Panc1 (cell line): ENCODE data around the gene SLC2A4. TPM values are rescaled to one million over a fixed set of nuclear protein-coding genes. Genes with fewer than 3 reads are reported as not detected.

Experiments used
- ATAC-seq: fragments of 200-7000 bp; cut with Tn5 transposase; 2 replicates; pipeline ENCODE4 v1.9.1; 2020; ENCODE audit warnings: mild to moderate bottlenecking, moderate library complexity
- BruUV-seq: library from RNA; stranded (reverse); fragments of 400-500 nt; replicated peaks from 2 replicates; lab custom pipeline; 2021; lab: Mats Ljungman, UMichigan
- CTCF ChIA-PET: fragments of 300-600 bp; sonication (Branson Sonifier 250); formaldehyde crosslinking; loops from one replicate; lab custom pipeline; 2022; ENCODE audit warnings: antibody characterized with exemption; lab: Charles Lee
- POLR2A ChIA-PET: fragments of 300-600 bp; sonication (Branson Sonifier 250); formaldehyde crosslinking; loops from one replicate; lab custom pipeline; 2022; ENCODE audit warnings: antibody characterized with exemption; lab: Charles Lee
- DNase-seq: peaks from one replicate; pipeline ENCODE4 v3.0.0-alpha.2; 2010; ENCODE audit warnings: low read depth, low spot score
- H3K27ac ChIP-seq: 2 replicates; pipeline ENCODE4 v1.5.1; 2011; ENCODE audit warnings: mild to moderate bottlenecking, low read length, inconsistent platforms
- H3K27me3 ChIP-seq: fragments of 200-500 bp; sonication (Bioruptor generic); 2 replicates; pipeline ENCODE4 v1.6.0; 2014; ENCODE audit warnings: low read length, inconsistent platforms; ENCODE audit not compliant: control insufficient read depth, insufficient read depth
- H3K36me3 ChIP-seq: fragments of 200-500 bp; sonication (Bioruptor generic); 2 replicates; pipeline ENCODE4 v1.5.1; 2014; ENCODE audit warnings: inconsistent platforms, mild to moderate bottlenecking, low read length, moderate library complexity; ENCODE audit not compliant: control insufficient read depth, insufficient read depth
- H3K4me1 ChIP-seq: 2 replicates; pipeline ENCODE4 v1.5.1; 2011; ENCODE audit warnings: inconsistent platforms, mild to moderate bottlenecking, low read length, moderate library complexity; ENCODE audit not compliant: control insufficient read depth, insufficient read depth
- H3K4me3 ChIP-seq, 2 experiments: 2 replicates each; pipeline ENCODE4 v1.5.1; 2011 to 2012; ENCODE audit warnings: low read depth in 2 of 2, low read length in 2 of 2, mild to moderate bottlenecking in 2 of 2, inconsistent platforms in 1 of 2, moderate library complexity in 1 of 2
- H3K9me3 ChIP-seq: fragments of 200-500 bp; sonication (Bioruptor generic); 2 replicates; pipeline ENCODE4 v1.5.1; 2014; ENCODE audit warnings: low read depth, mild to moderate bottlenecking, inconsistent platforms, low read length, moderate library complexity; ENCODE audit not compliant: control insufficient read depth, insufficient read depth
- POLR2AphosphoS5 ChIP-seq: IDR thresholded peaks from 2 replicates; pipeline ENCODE4 v1.6.1; 2012; ENCODE audit warnings: mild to moderate bottlenecking, low read depth, low read length, moderate library complexity
- REST ChIP-seq, 2 experiments: IDR thresholded peaks; 2 replicates each; pipeline ENCODE4 v1.6.1; 2011 to 2012; ENCODE audit warnings: low read depth in 2 of 2, control low read depth in 1 of 2, low read length in 1 of 2, mild to moderate bottlenecking in 1 of 2, moderate library complexity in 1 of 2; ENCODE audit not compliant: insufficient read depth in 1 of 2
- SIN3A ChIP-seq: IDR thresholded peaks from 2 replicates; pipeline ENCODE4 v1.6.1; 2012; ENCODE audit warnings: low read depth, mild to moderate bottlenecking, low read length, moderate library complexity, borderline replicate concordance; ENCODE audit not compliant: insufficient read depth
- TCF7L2 ChIP-seq: IDR thresholded peaks from 2 replicates; pipeline ENCODE4 v1.6.1; 2011; ENCODE audit warnings: mild to moderate bottlenecking, low read depth, low read length, inconsistent platforms
- in situ Hi-C: cut with HindIII; loops from 2 replicates; pipeline ENCODE4 v1.10.0; 2016; ENCODE audit warnings: low sequenced_read_pairs, low pct_unique_long_range_greater_than_20kb
- intact Hi-C: fragments of 100-400 bp; cut with micrococcal nuclease; formaldehyde crosslinking; loops from one replicate; pipeline ENCODE4 v1.10.0; 2022; ENCODE audit not compliant: unreplicated experiment
- total RNA-seq: library from RNA; stranded (reverse); gene quantifications from one replicate; pipeline ENCODE4 v1.2.1, GENCODE V29; 2021; ENCODE audit not compliant: unreplicated experiment
- TF ChIP-seq, protein P1 (sequence below): fragments of 450-650 bp; IDR thresholded peaks from 2 replicates; pipeline ENCODE4 v1.5.1; 2017; ENCODE audit warnings: mild to moderate bottlenecking

The SLC2A4 gene
- total RNA-seq, 1 experiment from 2014 or later = 0.31 TPM

DNA sequence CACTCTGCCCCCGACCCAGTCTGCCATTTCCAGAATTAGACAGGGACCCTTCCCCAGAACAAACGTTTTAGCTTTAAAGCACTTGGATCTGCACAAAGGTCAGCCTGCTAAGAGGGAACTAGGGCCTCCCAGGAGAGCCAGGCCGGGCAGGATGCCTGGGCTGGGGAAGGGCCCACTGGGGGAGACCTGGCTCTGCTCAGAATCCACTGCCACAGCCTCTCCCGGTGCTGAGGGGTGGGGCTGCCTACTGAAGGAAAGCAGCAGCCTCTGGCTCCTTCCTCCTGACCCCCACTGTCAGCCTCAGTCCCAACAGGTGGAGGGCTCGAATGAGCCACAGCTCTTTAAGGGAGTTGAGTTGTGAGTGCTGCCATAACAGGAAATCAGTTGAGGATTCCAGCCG, 11.2 kb downstream of the SLC2A4 start:
- ATAC-seq (no peak), DNase-seq (no peak)
- no peak for TF ChIP-seq SIN3A
- no peak for TF ChIP-seq REST (IDR thresholded peaks at IDR 0.05; ENCODE audit: insufficient read depth in 1 of 2, low read depth in 2 of 2, low read length in 1 of 2)
- no peak for TF ChIP-seq POLR2AphosphoS5
- TF ChIP-seq, protein P1, sequence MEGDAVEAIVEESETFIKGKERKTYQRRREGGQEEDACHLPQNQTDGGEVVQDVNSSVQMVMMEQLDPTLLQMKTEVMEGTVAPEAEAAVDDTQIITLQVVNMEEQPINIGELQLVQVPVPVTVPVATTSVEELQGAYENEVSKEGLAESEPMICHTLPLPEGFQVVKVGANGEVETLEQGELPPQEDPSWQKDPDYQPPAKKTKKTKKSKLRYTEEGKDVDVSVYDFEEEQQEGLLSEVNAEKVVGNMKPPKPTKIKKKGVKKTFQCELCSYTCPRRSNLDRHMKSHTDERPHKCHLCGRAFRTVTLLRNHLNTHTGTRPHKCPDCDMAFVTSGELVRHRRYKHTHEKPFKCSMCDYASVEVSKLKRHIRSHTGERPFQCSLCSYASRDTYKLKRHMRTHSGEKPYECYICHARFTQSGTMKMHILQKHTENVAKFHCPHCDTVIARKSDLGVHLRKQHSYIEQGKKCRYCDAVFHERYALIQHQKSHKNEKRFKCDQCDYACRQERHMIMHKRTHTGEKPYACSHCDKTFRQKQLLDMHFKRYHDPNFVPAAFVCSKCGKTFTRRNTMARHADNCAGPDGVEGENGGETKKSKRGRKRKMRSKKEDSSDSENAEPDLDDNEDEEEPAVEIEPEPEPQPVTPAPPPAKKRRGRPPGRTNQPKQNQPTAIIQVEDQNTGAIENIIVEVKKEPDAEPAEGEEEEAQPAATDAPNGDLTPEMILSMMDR = no peak
- no peak for TF ChIP-seq TCF7L2
- Histone ChIP-seq H3K36me3 (no peaks in the 10 kb centered on the region), H3K27ac (no peak overlapping the region), H3K27me3 (no peaks in the 10 kb centered on the region), H3K4me1 (peaks cover 17% of the 10 kb centered on the region), H3K9me3 (no peaks in the 10 kb centered on the region), H3K4me3 (no peak overlapping the region)
- in situ Hi-C loops (no loop called here), intact Hi-C loops (no loop called here)
- CTCF ChIA-PET = no interaction called here
- BruUV-seq = no TSS peak
- POLR2A ChIA-PET = no interaction called here

- ChIA-PET CTCF (no interaction called here), POLR2A (no interaction called here)
- in situ Hi-C loops = no loop called here
- intact Hi-C loops = no loop called here
- no TSS peak for BruUV-seq
- no peaks in the 10 kb centered on the region for H3K9me3 ChIP-seq
- DNase-seq (no peak), ATAC-seq (no peak)
- TF ChIP-seq SIN3A (no peak), REST (IDR thresholded peaks at IDR 0.05; ENCODE audit: insufficient read depth in 1 of 2, low read depth in 2 of 2, low read length in 1 of 2) (no peak), TCF7L2 (no peak), POLR2AphosphoS5 (no peak)
- TF ChIP-seq, protein P1 = no peak
- no peak overlapping the region for H3K4me3 ChIP-seq
- peaks cover 17% of the 10 kb centered on the region for H3K4me1 ChIP-seq
- H3K27ac ChIP-seq = no peak overlapping the region
- no peaks in the 10 kb centered on the region for H3K36me3 ChIP-seq
- no peaks in the 10 kb centered on the region for H3K27me3 ChIP-seq
These were observed 11.6 kb downstream of the SLC2A4 start for GRCh38 chr17:7293159-7293558.
